H1 (cell line): Measurements from ENCODE around the gene METTL25B. TPM values are rescaled to one million over a fixed set of nuclear protein-coding genes. Genes with fewer than 3 reads are reported as not detected.
A peak's percentile ranks its signal among the peaks of the same experiment; 100 is the strongest.

Source experiments
- CBX8 ChIP-seq: fragments of 300-800, 300-1000 bp; sonication (generic); IDR thresholded peaks from 2 replicates; pipeline ENCODE4 v1.7.1; 2016; ENCODE audit warnings: low read depth, low read length, borderline replicate concordance
- CHD1 ChIP-seq: IDR thresholded peaks from 2 replicates; pipeline ENCODE4 v1.6.1; 2012; ENCODE audit warnings: low read depth, low read length, improper control_type of control experiment
- CHD2 ChIP-seq: IDR thresholded peaks from 2 replicates; pipeline ENCODE4 v1.6.1; 2012; ENCODE audit warnings: low read length, improper control_type of control experiment
- GTF2F1 ChIP-seq: IDR thresholded peaks from 2 replicates; pipeline ENCODE4 v1.6.1; 2012; ENCODE audit warnings: low read depth, low read length, improper control_type of control experiment, borderline replicate concordance
- HDAC2 ChIP-seq, 2 experiments: fragments of 300-600 bp in 1 of 2; sonication (generic) in 1 of 2; IDR thresholded peaks; 2 replicates each; pipeline ENCODE4 v1.6.1; 2011 to 2012; ENCODE audit warnings: low read depth in 2 of 2, low read length in 2 of 2, mild to moderate bottlenecking in 2 of 2, moderate library complexity in 2 of 2, borderline replicate concordance in 1 of 2, inconsistent platforms in 1 of 2
- JUND ChIP-seq: IDR thresholded peaks from 2 replicates; pipeline ENCODE4 v1.6.1; 2011; ENCODE audit warnings: mild to moderate bottlenecking, improper control_type of control experiment, low read length
- NANOG ChIP-seq: IDR thresholded peaks from 2 replicates; pipeline ENCODE4 v1.6.1; 2011; ENCODE audit warnings: low read length, low read depth, mild to moderate bottlenecking, inconsistent platforms; ENCODE audit not compliant: insufficient read depth, poor library complexity, severe bottlenecking
- NRF1 ChIP-seq: IDR thresholded peaks from 2 replicates; pipeline ENCODE4 v1.6.1; 2011; ENCODE audit warnings: mild to moderate bottlenecking, low read depth, low read length, improper control_type of control experiment
- RBBP5 ChIP-seq: IDR thresholded peaks from 2 replicates; pipeline ENCODE4 v1.7.1; 2012; ENCODE audit warnings: low read depth, mild to moderate bottlenecking, inconsistent platforms, low read length, moderate library complexity, borderline replicate concordance
- RNF2 ChIP-seq: fragments of 200-900, 300-1000 bp; sonication (generic); IDR thresholded peaks from 2 replicates; pipeline ENCODE4 v1.7.1; 2016; ENCODE audit warnings: borderline replicate concordance, low read depth, mild to moderate bottlenecking, antibody characterized with exemption, low read length; ENCODE audit not compliant: poor library complexity, severe bottlenecking; ENCODE audit errors: missing control alignments
- SAP30 ChIP-seq: fragments of 300-600 bp; sonication (generic); IDR thresholded peaks from 2 replicates; pipeline ENCODE4 v1.7.1; 2012; ENCODE audit warnings: low read length, moderate library complexity, mild to moderate bottlenecking, inconsistent platforms; ENCODE audit not compliant: insufficient read depth, insufficient replicate concordance
- SIN3A ChIP-seq, 2 experiments: IDR thresholded peaks in 1 of 2; conservative IDR thresholded peaks in 1 of 2; 2 replicates each; pipeline ENCODE4 v1.6.1; 2011 to 2012; ENCODE audit warnings: low read length in 2 of 2, improper control_type of control experiment in 1 of 2, low read depth in 1 of 2, mild to moderate bottlenecking in 1 of 2
- SIX5 ChIP-seq: IDR thresholded peaks from 2 replicates; pipeline ENCODE4 v1.6.1; 2011; ENCODE audit warnings: mild to moderate bottlenecking, low read depth, low read length
- SP1 ChIP-seq: IDR thresholded peaks from 2 replicates; pipeline ENCODE4 v1.6.1; 2011; ENCODE audit warnings: low read depth, low read length
- SUZ12 ChIP-seq: fragments of 200-600 bp; sonication (generic); IDR thresholded peaks from 2 replicates; pipeline ENCODE4 v1.6.1; 2012; ENCODE audit warnings: mild to moderate bottlenecking, inconsistent platforms, low read length, moderate library complexity, mixed read lengths
- TAF7 ChIP-seq: optimal IDR thresholded peaks from 2 replicates; pipeline ENCODE3; 2011; ENCODE audit warnings: low read depth, mild to moderate bottlenecking, inconsistent platforms, low read length, moderate library complexity, borderline replicate concordance
- TCF12 ChIP-seq: IDR thresholded peaks from 2 replicates; pipeline ENCODE4 v1.6.1; 2011; ENCODE audit warnings: low read depth, mild to moderate bottlenecking, low read length
- TEAD4 ChIP-seq: IDR thresholded peaks from 2 replicates; pipeline ENCODE4 v1.6.1; 2012; ENCODE audit warnings: low read depth, low read length, inconsistent platforms, mixed read lengths
- polyA plus RNA-seq, 7 experiments: library from polyadenylated mRNA; depleted of rRNA in 3 of 7; stranded (reverse) in 5 of 7; unstranded in 2 of 7; fragments of >200 nt in 5 of 7; fragments of 200-250 nt in 2 of 7; gene quantifications; 1 replicate in 5 of 7; 2 replicates in 1 of 7; 4 replicates in 1 of 7; pipeline versions ENCODE4 v1.2.1 to v1.2.3, GENCODE V29; 2011 to 2013; ENCODE audit warnings: missing spikeins in 2 of 7, mixed read lengths in 2 of 7
- total RNA-seq: library from RNA; stranded (reverse); fragmentation: NEBNext Ultra II Directional; extraction: Animal tissue kit (Norgen Biotek cat#: 25700); gene quantifications from 2 replicates; pipeline ENCODE4 v1.2.1, GENCODE V29; 2021
- TF ChIP-seq, protein P1 (sequence below): IDR thresholded peaks from 2 replicates; pipeline ENCODE4 v1.6.1; 2012; ENCODE audit warnings: inconsistent platforms
- TF ChIP-seq, protein P2 (sequence below): IDR thresholded peaks from 2 replicates; pipeline ENCODE4 v1.6.1; 2011; ENCODE audit warnings: low read depth, mild to moderate bottlenecking, low read length; ENCODE audit not compliant: insufficient read depth

The METTL25B gene
- total and polyA plus RNA-seq, 2 of the 8 experiments (the other 6 are each of a cell fraction or from before 2014, with no cell fraction given), result 28.4 to 30.1 TPM

- peak; percentile 46 to 79; a peak in 2 of 4 replicates for TF ChIP-seq HDAC2 (IDR thresholded peaks at IDR 0.05; ENCODE audit: borderline replicate concordance in 1 of 2, low read depth in 2 of 2, low read length in 2 of 2)
- TF ChIP-seq CBX8, result no peak
- TF ChIP-seq RNF2, result no peak
- peak; percentile 16; the same call in 1 of the 2 replicates for TF ChIP-seq TEAD4
- no peak for TF ChIP-seq SUZ12
- TF ChIP-seq SIN3A (conservative IDR thresholded peaks at IDR 0.05 in 1 of 2, IDR thresholded peaks at IDR 0.05 in 1 of 2; ENCODE audit: low read depth in 1 of 2, low read length in 2 of 2), result peak; percentile 70 to 74; a peak in 1 of 4 replicates
- peak; percentile 74 for TF ChIP-seq SP1
- no peak for TF ChIP-seq CHD1
- TF ChIP-seq GTF2F1, result no peak
- TF ChIP-seq TAF7, result peak; percentile 55
- no peak for TF ChIP-seq JUND
- peak; percentile 49 for TF ChIP-seq NANOG
- no peak for TF ChIP-seq NRF1
- TF ChIP-seq SIX5, result no peak
- TF ChIP-seq RBBP5, result peak; percentile 59; the same call in 1 of the 2 replicates
- TF ChIP-seq, protein P1, sequence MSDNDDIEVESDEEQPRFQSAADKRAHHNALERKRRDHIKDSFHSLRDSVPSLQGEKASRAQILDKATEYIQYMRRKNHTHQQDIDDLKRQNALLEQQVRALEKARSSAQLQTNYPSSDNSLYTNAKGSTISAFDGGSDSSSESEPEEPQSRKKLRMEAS, result peak; percentile 97
- peak; percentile 63 for TF ChIP-seq SAP30
- TF ChIP-seq TCF12, result no peak
- TF ChIP-seq, protein P2, sequence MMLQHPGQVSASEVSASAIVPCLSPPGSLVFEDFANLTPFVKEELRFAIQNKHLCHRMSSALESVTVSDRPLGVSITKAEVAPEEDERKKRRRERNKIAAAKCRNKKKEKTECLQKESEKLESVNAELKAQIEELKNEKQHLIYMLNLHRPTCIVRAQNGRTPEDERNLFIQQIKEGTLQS, result no peak
- TF ChIP-seq CHD2, result 0 out of 2 replicates have a peak, but pooled peaks have one; percentile 13
Measured at GRCh38 chr1:156751757-156752481, 23.6 kb downstream of the METTL25B start (continued).
